Activated CD4-positive, alpha-beta T cell treated with anti-CD3 and anti-CD28 coated beads for 1 hour (primary cell): ENCODE measurements around the gene ALAS1.

Experiments used
- DNase-seq: peaks from one replicate; pipeline ENCODE4 v3.0.0-alpha.2; 2020

ALAS1 gene

DNA sequence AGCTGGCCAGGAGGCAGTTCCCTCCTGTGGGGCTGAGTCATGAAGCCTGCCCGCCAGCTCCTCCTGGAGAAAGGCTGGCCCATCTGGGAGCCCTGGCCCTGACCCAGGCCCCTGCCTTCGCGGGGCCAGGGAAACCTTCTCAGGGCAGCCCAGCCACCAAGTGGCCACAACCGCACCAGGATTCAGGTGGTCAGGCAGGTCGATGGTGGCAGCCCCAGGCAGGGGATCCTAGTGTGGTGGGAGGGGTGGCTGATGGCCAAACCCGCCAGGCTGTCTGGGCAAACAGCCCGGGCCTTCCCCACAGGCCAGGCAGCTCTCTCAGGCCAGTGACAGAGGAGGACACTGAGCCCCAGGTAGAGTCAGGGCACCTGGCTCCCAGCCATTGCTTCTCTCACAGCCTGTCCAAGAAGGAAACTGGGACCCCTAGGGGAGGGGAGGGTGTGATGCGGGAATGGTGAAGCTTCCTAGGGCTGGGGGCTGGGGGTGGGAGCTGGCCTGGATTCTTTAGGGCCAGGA, 39.8 kb downstream of the ALAS1 start:
- DNase-seq = no peak

DNA sequence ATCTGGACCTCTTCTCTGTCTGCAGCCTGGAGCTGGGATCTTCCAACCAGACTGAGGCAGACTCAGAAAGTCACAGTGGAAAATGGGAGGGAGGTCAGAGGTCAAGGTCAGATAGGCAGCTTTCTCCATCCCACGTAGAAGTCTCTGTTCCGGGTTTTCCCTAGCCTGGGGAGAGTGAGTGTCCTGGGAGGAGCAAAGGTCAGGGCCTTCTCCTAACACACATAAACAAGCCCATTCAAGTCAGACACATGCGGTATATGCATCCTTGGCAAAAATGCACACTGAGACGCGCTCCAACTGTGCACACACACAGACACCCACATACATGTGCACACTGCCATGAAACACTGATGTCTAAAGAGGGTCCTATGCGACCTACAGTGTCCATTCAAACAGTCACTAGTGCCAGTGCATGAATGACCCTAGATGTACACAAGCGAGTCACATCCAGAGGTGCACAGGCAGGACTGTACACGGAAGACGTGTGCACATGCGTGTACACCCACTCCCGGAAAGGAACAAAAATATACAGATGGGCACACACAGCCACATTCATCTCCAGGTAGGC, 40.3 kb downstream of the ALAS1 start:
- DNase-seq = no peak

DNA sequence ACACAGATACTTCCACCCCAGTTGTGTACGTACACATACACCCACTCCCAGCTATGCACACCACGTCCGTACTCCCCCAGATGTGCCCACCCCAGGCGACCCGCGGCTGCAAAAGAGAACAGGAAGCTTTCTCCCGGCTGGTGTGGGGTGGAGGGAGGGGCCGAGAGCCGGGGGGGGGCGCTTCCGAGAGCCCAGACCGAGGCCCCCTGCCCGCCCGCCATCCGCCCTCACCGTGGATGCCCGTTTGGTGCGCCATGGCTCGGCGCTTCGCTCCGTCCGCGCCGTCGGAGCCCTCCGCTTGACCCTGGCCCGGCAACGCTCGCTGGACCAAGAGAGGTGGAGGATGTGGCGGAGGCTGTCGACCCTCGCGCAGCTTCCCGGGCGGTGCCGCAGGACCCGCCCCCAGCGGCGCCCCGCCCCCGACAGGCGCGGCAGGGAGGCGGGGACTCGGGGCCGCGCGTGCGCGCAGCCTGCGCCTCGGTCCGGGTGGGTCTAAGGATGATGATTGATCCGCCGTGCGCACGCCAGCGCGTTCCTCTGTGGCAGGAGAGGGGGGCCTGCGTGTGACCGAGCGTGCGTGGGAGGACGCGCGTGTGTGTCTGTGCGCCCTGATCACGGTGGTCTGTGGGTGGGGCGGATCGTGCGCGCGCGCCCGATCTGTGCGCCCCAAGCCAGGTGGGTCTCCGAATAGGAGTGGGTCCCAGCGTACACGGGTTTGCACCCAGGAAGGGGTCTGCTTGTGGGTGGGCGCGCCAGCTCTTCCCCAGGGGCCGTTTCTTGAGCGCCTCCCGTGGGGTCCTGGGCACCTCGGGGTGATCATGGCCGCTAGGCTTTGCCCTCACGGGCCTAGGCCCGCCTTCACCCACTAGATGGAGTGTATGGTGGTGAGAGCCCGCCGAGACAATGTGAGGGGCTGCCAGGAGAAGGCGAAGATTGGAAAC, 41.1 kb downstream of the ALAS1 start, which contains the start of gene TWF2:
Gene TWF2 (minus strand): TSS at position 398 of the 941 bp plus-strand sequence. CDS start 142 bp downstream, at position 256.
- peak; percentile 78 for DNase-seq

DNA sequence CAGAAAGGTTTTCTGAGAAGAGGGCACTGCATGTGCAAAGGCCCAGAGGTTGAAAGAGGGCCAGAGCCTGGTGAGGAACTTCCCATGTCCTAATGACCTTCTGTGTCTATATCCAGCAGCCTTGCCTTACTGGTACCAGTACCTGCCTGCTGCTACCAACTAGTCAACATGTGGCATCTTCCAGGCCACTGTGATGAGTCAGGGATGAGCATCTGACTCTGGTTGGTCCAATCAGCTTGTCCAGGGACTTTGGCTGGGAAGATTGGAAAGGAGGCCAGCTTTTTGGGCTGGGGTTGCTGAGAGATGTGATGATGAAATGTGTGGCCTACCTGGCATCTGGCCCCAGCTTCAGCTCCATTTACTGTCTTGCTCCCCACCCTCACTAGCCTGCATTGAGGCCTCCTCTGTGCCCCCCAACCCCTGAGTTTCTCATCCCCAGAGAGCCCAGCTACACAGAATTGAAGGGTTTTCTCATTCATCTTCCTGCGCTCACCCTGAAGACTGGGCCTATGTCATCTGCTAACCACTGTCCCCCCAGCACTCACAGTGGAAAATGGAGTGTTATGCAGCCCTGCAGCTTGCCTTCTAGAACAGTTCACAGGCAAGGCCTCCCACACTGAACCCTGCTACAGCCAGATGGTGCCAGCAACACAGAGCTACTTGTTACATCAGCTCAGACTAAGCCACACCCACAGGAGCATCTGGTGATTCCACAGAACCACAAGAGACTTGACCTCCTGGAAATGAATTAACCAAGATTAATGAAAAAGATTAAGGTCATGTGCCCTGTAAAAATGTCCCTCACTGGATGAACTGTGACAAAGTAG, 42.3 kb downstream of the ALAS1 start:
- DNase-seq = no peak

DNA sequence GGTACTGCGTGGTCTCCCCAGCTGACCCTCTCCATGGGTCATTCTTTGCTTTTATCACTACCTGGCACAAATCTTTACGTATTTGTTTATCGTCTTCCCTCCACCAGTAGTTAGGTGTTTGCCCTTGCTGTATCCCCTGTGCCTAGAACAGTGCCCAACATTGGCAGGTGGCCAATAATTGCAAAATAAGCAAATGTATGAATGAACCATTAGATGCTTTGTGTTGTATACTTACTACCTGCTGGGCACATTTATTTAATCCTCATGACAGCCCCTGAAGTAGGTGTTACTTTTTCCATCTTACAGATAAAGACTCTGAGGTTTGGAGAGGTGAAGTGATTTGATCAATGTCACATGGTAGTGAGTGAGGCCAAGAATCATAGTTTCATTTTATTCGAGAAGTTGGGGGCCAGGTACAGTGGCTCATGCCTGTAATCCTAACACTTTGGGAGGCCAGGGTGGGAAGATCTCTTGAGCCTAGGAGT, 43.0 kb downstream of the ALAS1 start:
- no peak for DNase-seq

DNA sequence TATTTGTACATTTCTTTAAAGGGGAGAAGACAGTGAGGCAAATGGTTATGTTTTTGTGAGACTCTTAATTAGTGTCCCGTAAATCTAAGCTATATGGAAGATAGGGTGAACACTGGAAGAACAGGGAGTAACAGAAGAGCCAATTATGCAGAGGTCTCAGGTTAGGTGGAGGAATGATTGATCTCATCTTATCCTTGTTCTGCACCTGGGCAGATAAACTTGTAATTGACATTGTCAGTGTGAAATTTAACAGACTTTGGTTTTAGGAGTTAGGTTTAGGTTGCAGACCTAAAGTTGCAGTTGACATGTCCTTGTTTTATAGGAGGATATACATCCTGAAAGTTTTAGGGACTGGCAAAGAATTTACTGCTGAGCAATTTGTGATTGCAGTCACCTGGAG, 44.1 kb downstream of the ALAS1 start:
- no peak for DNase-seq

DNA sequence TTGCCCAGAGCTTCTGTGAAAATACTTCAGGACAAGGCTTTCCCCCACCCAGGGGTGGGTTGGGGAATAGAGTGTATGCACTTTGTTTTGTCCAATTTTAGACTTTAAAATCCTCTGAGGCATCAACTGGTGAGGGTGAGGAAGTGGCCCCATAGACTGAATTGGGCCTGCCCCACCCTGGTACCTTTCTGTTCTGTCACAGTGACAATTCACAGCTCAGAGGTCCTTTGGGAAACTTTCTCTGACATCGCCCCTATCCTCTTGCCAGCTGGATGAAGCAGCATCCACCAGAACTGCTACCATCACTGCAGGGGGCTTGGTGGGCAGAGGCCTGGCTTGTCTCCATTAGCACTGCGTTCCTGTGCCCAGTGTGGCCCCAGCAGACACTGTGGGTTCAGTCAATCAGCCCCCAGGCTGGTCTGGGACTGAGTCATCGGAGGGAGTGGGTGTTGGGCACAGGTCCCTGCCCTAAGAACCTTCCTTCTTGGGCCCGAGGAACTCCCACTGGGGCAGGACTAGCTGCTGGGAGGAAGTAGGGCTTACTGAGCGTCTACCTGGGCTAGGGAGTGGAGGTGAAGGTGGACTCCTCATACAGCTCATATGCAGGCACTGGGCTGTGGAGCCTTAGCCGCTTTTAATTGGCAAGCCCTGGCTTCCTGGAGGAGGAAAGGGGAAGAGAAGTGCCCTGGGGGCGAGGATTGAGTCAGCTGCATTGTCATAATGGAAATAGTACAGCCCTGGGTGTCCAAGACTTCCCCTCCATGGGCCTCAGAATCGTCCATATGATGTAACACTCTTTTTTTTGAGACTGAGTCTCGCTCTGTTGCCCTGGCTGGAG, 46.0 kb downstream of the ALAS1 start:
- DNase-seq = peak; percentile 8

DNA sequence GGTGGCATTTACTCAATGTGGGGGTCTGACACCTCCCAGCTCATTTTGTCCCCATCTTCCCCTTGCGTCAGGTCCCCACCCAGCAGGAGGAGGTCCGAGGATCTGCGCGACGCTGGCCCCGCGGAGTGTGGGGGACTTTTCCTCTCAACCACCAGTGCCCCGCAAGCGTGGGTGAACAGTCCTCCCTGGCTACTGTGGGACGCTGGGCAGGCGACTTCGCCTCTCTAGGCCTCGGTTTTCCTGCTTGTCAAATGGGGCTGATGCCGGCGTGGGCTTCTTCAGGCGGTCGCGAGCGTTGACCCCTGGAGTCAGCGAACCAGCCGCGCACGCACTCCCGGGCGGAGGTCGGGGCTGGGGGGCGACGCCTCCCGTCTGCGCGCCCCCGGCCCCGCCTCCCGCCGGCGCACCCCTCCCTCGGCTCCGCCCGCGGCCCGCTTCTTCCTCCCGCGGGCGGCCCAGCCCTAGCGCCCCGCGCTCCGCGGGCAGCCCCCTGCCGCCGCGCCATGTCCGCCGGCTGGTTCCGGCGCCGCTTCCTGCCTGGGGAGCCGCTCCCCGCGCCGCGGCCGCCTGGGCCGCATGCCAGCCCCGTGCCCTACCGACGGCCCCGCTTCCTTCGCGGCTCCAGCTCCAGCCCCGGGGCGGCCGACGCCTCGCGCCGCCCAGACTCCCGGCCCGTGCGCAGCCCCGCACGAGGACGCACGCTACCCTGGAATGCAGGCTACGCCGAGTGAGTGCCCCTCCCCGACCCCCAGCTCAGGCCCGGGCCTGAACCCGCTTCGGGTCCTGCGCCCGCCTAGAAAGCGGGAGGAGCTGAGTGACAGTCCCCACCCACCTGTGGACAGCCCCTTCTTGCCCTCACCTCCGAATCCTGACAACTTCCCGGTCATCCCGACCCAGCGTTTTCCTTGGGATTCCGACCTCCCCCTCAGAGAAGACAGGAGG, 47.6 kb downstream of the ALAS1 start, which contains the start of gene PPM1M:
Gene PPM1M (plus strand): TSS at position 438 of the 942 bp plus-strand sequence. CDS start 66 bp downstream, at position 504.
- DNase-seq = peak; percentile 30

DNA sequence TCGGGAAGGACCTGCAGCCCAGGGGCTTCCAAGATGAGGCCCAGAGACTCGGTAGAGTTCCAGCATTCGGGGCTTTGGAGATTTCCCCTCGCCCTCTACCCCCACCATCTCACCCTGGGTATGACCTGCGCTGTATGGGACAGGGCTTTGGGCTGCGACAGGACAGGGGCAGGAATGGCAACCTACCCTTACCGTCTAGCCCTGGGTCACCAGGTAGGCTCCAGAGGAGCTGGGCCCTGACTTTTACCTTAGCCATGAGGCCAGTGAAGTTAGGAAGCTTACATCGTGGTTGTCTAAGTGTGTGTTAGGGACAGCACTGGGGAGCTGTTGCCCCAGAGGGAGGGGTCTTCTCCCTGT, 48.3 kb downstream of the ALAS1 start:
- no peak for DNase-seq

DNA sequence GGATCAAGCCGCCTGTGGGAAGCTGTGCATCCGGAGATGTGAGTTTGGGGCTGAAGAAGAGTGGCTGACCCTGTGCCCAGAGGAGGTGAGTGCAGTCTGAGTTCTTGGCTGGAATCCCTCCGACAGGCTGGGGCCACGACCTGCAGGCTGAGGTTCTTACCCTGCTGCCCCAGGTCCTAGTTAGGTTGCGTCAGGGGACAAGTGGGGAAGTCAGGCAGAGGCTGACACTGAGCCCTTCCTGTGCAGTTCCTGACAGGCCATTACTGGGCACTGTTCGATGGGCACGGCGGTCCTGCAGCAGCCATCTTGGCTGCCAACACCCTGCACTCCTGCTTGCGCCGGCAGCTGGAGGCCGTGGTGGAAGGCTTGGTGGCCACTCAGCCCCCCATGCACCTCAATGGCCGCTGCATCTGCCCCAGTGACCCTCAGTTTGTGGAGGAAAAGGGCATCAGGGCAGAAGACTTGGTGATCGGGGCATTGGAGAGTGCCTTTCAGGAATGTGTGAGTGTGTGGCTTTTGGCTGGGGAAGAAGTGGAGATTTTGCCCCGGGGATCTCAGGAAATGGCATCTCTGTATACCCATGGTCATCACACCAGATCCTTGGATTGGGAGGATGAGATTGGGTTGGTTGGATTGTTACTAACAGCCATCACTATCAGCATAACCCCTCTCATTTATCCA, 48.9 kb downstream of the ALAS1 start:
- peak; percentile 8 for DNase-seq

DNA sequence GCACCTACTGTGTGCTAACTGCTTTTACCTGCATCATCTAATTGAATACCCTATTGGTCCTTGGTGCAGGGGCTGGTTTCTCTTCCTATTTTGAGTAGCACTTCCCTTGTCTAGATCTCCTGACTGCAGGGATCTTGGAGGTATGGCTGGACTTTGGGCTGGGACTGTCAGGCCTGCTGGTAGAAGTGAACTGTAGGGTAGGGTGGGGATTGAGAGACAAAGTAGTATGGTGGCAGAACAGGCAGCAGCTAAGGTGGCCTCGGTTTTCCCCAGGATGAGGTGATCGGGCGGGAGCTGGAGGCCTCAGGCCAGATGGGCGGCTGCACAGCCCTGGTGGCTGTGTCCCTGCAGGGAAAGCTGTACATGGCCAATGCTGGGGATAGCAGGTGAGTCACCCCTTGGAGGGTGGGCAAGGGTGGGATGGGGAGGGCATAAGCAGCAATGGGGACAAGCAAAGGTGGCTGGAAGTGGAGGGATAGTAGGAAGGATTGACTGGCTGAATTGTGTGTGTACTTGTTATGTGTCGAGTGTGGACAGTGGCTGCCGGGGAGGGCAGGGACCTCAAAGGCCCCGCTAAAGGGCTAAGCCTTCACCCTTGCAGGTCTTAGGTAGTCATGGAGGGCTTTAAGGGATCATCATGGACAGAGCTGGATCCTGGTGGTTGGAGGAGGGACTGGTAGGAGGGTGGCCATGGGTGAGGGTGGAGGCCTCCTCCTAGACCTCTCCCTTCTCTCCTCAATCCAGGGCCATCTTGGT, 49.6 kb downstream of the ALAS1 start:
- peak; percentile 7 for DNase-seq

DNA sequence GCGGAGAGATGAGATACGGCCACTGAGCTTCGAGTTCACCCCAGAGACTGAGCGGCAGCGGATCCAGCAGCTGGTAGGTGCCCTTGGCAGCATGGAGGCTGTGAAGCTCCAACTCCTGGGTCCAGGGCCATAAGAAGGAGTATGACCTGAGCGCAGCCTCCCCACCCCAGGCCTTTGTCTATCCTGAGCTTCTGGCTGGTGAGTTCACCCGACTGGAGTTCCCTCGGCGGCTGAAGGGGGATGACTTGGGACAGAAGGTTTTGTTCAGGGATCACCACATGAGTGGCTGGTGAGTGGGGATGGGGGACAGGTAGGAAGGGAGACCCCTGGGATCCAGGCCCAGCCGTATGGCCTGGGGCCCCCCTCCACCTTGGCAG, 50.2 kb downstream of the ALAS1 start:
- DNase-seq = peak; percentile 6

DNA sequence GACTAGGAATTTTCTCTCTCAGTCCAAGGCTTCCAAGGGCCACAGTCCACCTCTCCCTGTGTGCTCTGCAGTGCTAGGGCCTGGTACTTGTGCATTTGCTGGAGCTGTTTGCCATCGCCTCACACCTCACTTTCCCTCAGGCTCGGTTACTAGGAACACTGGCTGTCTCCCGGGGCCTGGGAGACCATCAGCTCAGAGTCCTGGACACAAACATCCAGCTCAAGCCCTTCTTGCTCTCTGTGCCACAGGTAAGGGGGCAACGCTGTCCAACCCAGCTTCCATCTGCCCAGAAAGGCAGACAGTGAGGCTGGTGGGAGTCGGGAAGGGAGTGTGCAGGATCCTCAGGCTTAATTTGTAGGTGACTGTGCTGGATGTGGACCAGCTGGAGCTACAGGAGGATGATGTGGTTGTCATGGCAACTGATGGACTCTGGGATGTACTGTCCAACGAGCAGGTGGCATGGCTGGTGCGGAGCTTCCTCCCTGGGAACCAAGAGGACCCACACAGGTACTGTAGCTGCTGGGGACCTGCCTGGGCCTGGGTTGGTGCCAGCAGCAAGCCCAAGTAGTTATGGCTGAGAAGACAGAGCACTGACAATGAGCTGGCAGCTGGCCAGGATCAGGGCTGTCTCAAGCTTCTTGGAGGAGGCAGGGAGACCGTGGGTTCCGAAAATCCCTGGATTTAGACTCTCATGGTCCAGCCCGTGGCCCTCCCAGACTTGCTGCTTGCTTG, 51.0 kb downstream of the ALAS1 start:
- no peak for DNase-seq

DNA sequence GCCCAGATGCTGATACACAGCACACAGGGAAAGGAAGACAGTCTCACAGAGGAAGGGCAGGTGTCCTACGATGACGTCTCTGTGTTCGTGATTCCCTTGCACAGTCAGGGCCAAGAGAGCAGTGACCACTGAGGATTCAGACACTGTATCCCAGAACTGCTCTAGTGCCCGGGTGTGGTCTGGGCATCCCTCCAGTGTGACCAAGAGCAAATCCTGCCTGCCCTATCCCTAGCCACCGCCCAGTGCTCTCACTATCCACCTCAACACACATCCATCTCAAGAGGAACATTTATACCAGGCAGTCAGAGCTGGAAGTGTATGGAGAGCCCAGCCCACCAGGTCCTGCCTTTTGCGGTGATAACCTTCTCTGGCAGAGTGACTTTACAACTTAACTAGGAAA, 51.7 kb downstream of the ALAS1 start:
- DNase-seq = no peak

DNA sequence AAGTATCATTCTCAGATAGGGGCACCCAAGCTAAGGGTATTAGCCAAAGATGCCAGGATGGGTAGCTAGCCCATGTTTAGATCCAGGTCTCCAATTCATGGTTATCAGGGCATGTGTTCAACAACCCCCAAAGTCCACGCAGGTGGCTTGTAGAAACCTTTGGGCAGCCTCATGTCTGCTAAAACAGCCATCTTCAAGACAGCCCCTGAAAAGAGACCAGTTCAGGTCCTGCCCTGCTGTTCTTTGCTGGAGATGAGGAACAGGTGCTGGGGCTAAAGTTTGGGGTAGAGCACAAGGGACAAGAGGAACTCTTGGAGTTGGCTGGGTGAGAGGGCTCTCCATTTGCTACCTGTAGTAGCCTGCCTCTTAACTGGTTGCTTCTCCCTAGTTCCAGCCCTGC, 52.2 kb downstream of the ALAS1 start:
- DNase-seq = no peak

DNA sequence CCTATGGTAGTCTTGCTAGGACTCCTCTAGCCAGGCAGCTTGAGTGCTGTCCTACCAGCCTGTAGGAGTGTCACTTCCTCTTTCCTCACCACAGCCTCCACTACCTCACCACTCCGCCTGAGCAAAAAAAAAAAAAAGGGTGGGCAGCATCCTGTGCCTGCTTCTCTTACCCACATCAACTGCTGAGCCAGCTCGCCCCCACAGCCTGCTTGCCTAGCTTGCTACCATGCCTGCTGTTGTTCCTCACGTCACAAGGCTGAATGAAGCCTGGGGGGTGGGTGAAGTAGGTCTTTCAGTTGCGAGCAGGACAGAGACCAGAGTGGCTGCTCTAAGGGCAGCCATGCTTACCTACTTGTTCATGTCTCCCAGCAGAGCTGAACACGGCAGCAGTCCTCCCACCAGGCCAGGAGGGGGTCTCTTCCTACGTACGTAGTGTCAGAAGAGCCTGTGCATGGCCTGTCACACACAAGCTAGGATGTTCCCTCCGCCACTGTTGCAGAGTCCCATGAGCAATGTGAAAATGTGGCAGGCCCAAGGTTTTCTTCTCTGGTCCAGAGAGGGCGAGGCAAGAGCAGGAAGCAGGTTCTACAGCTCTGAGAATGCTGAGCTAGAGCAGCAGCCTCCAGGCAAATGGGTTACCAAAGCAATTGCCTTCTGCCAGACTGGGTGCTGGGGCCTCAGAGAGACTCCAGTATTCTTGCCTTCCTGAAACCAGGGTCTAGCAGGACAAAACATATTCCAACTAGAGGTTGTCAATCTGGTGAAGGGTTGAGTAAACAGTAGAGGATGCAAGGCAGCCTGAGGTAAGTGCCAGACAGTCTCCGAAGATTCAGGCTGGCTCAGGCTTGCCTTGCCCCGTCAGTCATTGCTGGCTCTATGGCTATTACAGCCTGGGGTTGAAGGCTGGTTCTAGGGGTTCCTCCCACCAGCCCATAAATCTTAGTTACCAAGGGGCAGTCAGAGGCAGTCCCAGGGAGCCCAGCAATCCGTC, 55.6 kb downstream of the ALAS1 start:
- peak; percentile 67 for DNase-seq

DNA sequence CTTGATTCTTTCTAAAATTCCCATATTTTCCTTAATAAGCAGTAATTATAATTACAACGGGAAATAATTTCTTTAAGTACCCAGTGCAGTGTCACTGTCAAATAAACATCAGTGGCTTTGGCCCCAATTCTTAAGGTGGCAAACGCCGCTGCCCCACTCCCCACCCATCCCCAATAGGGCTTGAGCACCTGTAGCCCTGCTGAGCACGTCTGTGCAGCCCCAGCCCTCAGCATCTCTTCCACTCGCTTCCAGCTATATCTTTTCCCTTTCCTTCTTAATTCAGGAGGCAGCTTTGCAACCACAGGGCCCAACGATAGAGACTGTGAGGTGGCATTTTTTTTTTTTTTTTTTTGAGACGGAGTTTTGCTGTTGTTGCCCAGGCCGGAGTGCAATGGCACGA, 56.6 kb downstream of the ALAS1 start:
- DNase-seq = no peak
